ENCODE measurements around the gene PTPRK. TPM values are rescaled to one million over a fixed set of nuclear protein-coding genes. Genes with fewer than 3 reads are reported as not detected.

PTPRK gene
- total and polyA plus RNA-seq, 2 of the 13 experiments (the other 11 are each of a cell fraction or from before 2014, with no cell fraction given) = 43.6 to 98.3 TPM

- Histone ChIP-seq H3K9ac (ENCODE audit: insufficient read depth, low read depth, low read length) (no peak overlapping the region), H3K4me2 (ENCODE audit: low read depth, low read length) (no peak overlapping the region), H3K9me3 (ENCODE audit: low read length) (no peaks in the 10 kb centered on the region), H2AFZ (ENCODE audit: low read length) (no peak overlapping the region), H3K36me3 (replicated peaks in 1 of 2; ENCODE audit: control insufficient read depth in 1 of 2, insufficient read depth in 2 of 2, low read length in 2 of 2) (peaks cover 9 to 10% of the 10 kb centered on the region in 2 experiments), H3K4me1 (ENCODE audit: insufficient read depth, low read length) (no peaks in the 10 kb centered on the region), H3K4me3 (replicated peaks in 1 of 3; ENCODE audit: insufficient read depth in 1 of 3, low read depth in 2 of 3, low read length in 3 of 3) (no peak overlapping the region), H3K27me3 (ENCODE audit: control insufficient read depth in 1 of 2, insufficient read depth in 2 of 2, low read length in 2 of 2) (no peaks in the 10 kb centered on the region), H4K20me1 (ENCODE audit: insufficient read depth, low read length) (peaks cover 3% of the 10 kb centered on the region; the same call in 1 of the 2 replicates), H3K79me2 (ENCODE audit: insufficient read depth, low read length) (peaks cover 23% of the 10 kb centered on the region), H3K27ac (ENCODE audit: extremely low read length, insufficient read depth, low read length) (no peak overlapping the region)
- CTCF ChIA-PET (ENCODE audit: low intra/inter-chr PET ratio, low total read pairs) = no interaction called here
- in situ Hi-C loops (cut with HindIII; ENCODE audit: extremely low pct_ligation_motif_present, low pct_unique_long_range_greater_than_20kb) (loop anchor here (10.0 kb wide), 1 partner anchor 465 kb away; no protein-coding TSS in a partner anchor), intact Hi-C loops (cut with micrococcal nuclease; ENCODE audit: unreplicated experiment) (loop anchor here (10.0 kb wide), 1 partner anchor 465 kb away; no protein-coding TSS in a partner anchor)
- DNase-seq (ENCODE audit: low spot score) (no peak), ATAC-seq (no peak), FAIRE-seq (no peak)
- 100% methylated on average over 1 of the region's 1 CpG for WGBS (ENCODE audit: low lambda C conversion rate)
- no peak for TF ChIP-seq ZNF354B (CRISPR knock-in tag; IDR thresholded peaks at IDR 0.05)
- TF ChIP-seq ELF1 (CRISPR knock-in tag; IDR thresholded peaks at IDR 0.05) = no peak
- no peak for TF ChIP-seq ZNF75D (CRISPR knock-in tag; IDR thresholded peaks at IDR 0.05; ENCODE audit: borderline replicate concordance)
- TF ChIP-seq ZFP36L1 (CRISPR knock-in tag; IDR thresholded peaks at IDR 0.05) = no peak
- no peak for TF ChIP-seq ZNF234 (CRISPR knock-in tag; conservative IDR thresholded peaks at IDR 0.05)
- no peak for TF ChIP-seq ZNF816 (CRISPR knock-in tag; IDR thresholded peaks at IDR 0.05; ENCODE audit: borderline replicate concordance)
- TF ChIP-seq NFRKB (IDR thresholded peaks at IDR 0.05) = no peak
- no peak for TF ChIP-seq AGO1 (IDR thresholded peaks at IDR 0.05; ENCODE audit: low read depth, low read length, poor library complexity, severe bottlenecking)
- TF ChIP-seq ZNF724P (CRISPR knock-in tag; IDR thresholded peaks at IDR 0.05; ENCODE audit: borderline replicate concordance) = no peak
- no peak for TF ChIP-seq ZNF619 (CRISPR knock-in tag; IDR thresholded peaks at IDR 0.05)
- TF ChIP-seq ZNF451 (CRISPR knock-in tag; IDR thresholded peaks at IDR 0.05) = no peak
- TF ChIP-seq ZSCAN12 (CRISPR knock-in tag; IDR thresholded peaks at IDR 0.05) = no peak
- no TSS peak for BruUV-seq (replicated peaks)
- POLR2A ChIA-PET = no interaction called here
Observed at GRCh38 chr6:128319946-128320345, 200.5 kb downstream of the PTPRK start.

Measured in HepG2 (cell line).